AG08396 (cell line): ENCODE results near the gene AOC2.

Experiments used
- DNase-seq: peaks from one replicate; pipeline ENCODE4 v3.0.0; 2012; ENCODE audit warnings: low spot score, mixed read lengths

AOC2 gene

DNA sequence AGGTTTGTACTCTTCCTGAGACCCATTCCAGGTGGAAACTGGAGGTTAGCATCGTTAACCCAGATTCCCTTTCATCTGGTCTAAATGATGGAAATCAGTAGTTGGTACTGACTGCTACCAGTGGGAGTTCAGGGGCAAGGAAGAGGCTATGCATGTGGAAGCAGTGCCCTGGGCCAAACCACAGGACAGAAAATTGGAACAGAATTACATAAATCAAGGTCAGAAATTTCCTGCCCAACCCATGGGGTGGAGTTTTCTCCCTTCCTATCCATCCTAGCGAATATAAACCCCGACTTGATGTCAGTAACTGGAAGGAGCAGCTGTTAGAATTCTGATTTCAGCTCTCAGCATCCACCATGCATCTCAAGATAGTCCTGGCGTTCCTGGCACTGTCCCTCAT lies at the start of gene AOC2:
Gene AOC2 (plus strand): TSS at position 310 of the 400 bp plus-strand sequence. CDS start 47 bp downstream, at position 357.
- DNase-seq, result no peak

DNA sequence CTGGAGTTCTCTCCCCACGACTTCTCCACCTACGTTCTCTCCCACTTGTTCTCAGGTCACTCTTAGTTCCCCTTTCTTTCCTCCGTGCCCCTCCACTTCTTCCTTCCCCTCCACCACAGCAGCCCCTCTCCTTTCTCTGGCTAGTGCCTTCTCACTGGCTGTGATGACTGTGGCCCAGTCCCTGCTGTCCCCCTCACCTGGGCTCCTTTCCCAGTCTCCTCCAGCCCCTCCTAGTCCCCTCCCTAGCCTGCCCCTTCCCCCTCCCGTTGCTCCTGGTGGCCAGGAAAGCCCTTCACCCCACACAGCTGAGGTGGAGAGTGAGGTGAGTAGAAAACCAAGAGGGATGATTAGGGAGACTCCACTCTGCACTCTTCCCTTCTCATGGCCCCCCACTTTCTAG lies 49.3 kb upstream of the AOC2 start:
- no peak for DNase-seq

GRCh38 chr17:42795465-42795864 lies 48.9 kb upstream of the AOC2 start:
- DNase-seq, result no peak

DNA sequence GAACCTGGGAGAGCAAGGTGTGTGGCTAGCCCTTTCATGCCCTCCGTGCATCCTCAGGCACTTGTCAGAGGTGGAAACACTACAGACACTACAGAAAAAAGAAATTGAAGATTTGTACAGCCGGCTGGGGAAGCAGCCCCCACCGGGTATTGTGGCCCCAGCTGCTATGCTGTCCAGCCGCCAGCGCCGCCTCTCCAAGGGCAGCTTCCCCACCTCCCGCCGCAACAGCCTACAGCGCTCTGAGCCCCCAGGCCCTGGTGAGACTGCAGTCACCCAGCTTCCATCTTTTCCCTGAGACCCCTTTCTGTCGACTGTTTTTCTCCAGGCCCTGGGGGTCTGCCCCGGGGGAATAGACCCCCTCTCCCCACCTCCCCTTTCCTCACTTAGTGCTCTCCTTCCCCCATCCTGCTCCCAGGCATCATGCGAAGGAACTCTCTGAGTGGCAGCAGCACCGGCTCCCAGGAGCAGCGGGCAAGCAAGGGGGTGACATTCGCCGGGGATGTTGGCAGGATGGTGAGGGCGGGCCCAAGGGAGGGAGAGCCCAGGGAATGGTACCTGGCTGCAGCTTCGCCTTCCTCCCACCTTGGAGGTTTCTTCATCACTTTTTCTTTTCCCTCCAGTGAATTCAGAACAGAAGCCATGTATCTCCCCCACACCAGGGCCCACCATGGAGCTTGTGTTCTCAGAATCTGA lies 48.2 kb upstream of the AOC2 start:
- no peak for DNase-seq

DNA sequence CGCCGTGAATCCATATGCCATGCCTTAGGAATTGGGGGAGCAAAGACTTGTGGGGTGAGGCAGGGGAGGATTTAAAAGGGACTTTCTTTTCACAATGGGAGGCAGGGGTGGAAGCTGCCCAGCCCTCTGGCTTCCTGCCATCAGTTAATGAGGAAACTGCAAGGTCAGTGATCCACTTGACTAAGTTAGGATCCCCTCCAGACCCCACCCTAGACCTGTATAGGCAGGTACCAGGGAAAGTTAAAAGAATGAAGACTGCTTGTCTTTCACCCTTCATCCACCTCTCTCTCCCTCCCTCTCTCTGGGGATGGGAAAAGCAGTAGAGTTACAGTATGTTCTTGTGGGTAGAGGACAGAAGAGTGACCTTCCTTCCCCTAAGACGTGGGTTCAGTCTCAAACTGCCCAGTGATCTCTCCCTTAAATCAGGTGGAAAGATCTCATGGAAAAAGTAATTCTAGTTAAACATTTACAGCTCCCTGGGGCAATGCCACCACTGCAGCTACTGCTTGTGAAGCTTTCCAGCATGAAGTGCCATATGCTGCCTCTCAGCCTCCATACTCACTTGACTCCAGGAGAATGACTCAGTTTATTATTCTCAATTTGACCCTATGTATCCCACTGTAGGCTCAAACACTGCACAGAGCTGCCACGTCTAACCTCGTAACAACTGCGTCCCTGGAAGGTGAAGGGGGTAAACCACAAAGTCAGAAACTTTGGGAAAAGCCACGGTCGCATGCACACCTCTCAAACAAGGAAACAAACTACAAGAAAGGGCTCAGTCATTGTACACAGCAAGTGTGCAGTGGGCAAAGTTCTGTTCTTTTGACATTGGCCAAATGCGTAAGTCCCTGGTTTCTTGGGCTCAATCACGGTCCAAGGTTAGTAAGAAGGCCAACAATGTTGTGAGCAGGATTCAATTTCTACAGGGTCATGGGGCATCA lies 47.0 kb upstream of the AOC2 start:
- no peak for DNase-seq

- no peak for DNase-seq
Observed at GRCh38 chr17:42798011-42798382, 46.4 kb upstream of the AOC2 start.

DNA sequence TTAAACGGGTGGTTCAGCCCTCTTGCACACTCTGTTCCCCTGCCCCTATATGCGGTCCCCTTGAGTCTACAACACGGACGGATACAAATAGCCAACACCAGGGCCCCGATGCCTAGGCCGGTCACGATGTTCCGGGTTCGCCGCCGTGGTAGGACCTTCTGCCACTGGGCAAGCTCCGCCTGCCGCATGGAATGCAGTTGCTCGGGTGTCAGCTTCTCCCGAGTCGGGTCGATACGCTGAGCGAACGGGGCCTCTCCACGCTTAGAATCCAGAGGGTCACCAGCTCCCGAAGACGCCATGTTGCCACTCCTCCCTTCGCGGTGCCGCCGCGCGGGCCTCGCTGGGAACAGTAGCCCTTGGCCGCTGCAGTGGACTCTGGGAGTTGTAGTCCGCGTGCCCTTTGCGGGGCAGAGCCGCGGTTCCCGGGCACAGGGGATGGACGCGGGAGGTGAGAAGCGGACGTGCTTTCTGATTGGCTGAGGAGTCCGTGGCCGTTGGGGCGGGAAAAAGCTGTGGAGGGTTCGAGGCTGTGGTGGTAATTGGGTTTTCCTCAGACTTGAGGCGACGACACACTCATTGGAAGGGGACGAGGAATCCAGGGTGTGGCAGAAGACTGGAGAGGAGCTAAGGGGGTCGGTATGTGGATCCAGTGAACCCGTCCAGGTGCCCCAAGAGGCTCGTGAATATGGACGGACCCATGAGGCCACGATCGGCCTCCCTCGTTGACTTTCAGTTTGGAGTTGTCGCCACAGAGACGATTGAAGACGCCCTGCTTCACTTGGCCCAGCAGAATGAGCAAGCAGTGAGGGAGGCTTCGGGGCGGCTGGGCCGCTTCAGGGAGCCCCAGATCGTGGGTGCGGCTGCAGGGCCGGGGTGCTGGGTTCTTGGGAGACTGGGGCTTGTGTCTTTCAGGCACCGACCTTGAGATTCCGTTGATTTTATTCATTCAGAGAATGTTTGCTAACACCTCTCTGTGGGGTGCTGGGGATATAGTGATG lies 45.7 kb upstream of the AOC2 start, which contains the start of the genes CNTD1 and COA3:
Gene CNTD1 (plus strand): TSS at position 479 of the 998 bp plus-strand sequence. CDS start 207 bp downstream, at position 686.
Gene COA3 (minus strand): TSS at position 322 of the 998 bp plus-strand sequence. CDS start 23 bp downstream, at position 299.
- peak; percentile 93 for DNase-seq

DNA sequence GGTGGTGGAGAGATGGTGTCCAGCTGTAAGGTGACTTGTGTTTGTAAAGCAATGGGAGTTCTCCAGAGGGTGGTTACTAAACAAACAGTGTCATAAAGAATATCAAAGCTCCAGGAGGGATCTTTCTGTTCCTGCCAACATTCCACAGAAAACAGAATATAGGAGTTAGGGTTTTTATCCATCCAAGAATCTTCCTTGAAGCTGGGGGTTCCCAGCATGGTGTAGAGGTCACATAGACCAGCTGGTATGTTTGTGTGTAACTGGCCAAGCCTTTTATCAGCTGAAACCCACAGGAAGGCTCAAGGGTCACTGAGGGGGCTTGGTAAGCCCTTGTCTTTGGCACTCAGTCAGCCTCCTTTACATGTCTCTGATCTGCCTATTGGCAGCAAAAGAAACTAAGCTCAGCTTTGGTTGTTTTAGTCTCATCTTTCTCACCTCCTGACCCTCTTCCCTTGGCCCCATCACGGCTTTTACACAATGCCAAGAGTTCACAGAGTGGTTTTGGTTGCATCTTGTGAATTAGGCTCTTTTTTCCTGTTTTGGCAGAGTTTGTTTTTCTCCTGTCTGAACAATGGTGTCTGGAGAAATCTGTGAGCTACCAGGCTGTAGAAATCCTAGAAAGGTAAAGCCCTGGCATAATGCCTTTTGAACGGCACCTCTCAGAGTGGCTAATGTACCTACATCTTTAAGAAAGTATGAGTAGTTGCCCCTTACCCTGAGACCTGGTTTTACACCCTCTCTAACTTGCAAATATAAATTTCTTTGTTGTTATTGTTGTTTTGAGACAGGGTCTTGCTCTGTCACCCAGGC lies 41.1 kb upstream of the AOC2 start:
- no peak for DNase-seq

DNA sequence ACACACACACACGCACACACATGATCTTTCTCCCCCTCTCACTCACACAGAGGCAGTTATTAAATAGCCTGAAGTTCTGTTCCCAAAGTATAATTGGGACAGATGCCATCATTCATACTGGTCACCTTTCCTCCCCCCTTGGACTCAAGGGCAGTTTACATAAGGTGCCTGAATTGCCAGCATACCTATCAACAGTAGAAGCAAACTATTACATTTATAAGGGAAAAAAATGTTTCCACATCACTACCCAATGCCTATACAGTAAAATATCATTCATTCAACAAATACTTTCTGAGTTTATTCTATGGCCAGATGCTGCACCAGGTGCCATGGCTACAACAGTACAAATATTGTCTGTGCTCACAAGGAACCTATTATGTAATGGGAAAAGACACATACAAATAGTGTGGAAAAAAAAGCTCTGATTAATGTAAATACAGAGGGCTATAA lies 39.4 kb upstream of the AOC2 start:
- DNase-seq, result no peak

DNA sequence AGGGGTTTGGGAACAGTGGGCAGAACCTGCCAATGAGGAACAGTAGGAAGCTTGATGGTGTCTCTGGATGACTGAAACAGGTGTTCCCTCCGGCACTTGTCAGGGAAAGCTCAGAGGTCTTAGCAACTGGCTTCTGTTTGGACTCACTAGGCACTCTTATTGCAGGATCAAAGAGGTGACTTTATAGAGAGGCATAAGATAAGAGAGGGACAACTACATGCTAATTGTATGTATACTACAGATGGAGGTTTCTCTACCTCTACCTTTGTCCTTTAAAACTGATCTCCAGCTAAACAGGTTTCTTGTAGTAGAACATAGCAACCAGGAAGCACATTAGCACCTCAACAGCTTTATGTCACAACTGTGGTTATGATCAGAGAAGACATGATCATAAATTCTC lies 38.1 kb upstream of the AOC2 start:
- no peak for DNase-seq

GRCh38 chr17:42809250-42809649 lies 35.1 kb upstream of the AOC2 start:
- DNase-seq, result peak; percentile 84

DNA sequence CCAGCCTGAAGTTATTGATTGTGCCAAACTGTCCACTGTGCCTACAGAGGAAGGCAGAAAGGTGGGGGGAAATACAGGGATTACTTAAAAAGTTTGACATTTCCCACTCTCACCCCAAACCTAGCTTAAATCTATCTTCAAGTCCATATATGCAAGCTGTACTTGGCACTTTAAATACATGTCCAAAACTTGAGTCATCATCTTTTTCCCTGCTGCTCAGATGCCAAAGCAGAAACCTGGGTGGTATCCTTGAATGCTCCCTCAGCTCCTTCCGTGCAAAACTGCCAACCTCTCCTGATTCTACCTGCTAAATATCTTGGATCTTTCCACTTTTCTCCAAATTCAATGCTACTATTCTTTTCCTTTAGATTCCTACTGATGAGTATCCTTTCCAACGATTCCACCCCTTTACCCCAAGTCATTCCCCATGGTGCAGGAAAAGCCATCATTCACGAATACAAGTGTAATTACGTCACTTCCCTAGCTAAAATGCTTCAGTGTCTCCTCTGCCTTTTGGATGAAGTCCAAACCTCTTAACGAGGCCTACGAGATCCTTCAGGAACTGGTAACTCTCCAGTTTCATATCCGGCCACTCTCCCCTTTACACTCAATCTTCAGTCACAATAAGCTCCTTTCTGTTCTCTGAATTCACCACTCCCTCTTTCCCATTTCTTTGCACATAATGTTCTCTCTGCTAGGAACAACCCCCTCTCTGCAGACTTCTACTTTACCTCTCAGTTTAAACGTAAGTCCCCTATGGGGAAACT lies 29.6 kb upstream of the AOC2 start:
- peak; percentile 13 for DNase-seq

DNA sequence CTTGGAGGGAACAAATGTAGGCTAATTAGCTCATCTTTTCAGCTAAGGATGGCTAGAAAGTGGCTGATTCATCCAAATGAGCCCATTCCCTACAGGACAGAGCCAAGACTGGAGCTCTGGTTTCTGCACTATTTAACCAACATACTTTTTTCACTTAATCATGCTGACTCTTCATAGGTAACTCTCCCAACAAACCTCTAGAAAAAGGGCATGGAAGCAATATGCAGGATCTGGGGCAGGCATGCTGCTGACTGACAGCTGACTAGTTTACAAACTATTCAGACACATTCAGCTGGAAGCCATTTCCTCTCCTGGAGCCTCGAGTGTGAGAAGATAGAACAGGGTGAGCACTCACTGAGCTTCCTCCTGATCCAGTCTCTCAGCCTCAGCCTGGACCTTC lies 26.5 kb upstream of the AOC2 start:
- no peak for DNase-seq

GRCh38 chr17:42818379-42818778 lies 26.0 kb upstream of the AOC2 start:
- DNase-seq, result no peak

GRCh38 chr17:42819939-42820535 lies 24.3 kb upstream of the AOC2 start:
- DNase-seq, result peak; percentile 47

DNA sequence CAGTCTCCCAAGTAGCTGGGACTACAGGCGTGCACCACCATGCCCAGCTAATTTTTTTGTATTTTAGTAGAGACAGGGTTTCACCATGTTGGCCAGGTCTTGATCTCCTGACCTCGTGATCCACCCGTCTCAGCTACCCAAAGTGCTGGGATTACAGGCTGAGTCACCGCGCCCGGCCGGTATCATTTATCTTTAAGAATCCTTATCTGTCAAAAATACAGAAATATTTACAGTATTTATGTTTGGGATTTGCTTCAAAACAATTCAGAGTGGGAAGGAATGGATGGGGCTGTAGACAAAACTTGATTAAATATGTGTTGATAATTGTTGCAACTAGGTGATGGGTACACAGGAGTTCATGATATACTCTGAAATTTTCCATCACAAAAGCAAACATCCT lies 23.2 kb upstream of the AOC2 start:
- DNase-seq, result no peak

DNA sequence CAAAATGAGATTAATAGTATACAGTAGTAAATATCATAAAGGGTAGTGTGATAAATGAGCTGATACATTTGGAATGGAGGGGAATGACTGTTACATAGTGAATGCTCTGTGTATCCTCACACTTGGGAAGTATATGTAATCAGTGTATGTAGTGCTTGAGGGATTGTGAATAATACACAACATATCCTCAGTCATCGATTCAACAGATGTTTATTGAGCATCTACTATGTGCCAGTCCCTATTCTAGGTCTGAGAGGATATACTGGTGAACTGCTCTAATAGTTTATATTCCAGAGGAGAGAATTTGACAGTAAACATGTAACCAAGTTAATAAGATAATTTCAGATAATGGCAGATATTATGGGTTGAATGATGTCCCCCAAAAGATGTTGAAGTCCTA lies 16.9 kb upstream of the AOC2 start:
- DNase-seq, result no peak

DNA sequence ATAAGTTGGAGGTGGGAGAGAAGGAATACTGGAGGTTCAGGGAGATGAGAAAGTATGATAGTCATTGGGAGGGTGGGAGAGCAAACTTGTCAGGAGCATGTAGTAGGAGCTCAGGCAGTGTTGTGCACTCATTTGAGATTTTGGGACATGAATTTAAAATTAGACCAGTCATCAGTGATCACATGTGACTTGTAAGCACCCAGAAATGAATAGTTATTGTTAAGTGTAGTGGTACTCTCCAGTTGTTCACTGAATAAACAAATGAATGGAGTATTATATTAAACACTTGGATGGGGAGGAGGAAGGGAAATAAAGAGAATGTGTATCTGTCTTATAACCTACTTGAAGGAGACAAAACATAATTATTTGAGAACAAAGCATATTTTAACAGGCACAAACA lies 13.4 kb upstream of the AOC2 start:
- no peak for DNase-seq

DNA sequence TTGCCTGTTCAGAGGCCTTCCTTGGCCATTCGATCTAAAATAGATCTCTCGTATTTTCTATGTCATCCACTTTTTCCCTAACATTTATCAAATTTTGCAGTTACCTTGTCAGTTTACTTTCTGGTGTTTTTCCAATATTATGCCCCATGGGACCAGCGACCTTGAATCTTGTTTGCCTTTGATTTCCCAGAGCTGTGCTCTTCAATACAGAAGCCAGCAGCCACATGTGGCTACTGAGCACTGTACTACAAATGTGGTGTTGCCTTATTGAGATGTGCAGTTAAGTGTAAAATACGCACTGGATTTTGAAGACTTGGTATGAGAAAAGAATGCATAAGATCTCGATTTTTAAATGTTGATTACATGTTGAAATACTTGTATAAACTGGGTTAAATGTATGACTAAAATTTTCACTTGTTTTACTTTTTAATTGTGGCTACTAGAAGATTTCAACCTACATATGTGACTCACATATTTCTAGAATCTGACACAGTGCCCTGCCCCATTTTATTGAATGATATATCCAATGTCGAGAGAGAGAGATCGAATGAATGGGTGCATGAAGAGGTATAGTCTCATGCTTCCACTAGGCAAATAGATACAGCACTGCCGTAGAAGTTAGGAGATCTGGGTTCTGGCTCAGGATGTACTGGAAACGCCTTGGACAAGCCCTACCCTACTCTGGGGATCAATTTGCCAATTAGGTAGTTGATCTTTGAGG lies 12.0 kb upstream of the AOC2 start:
- DNase-seq, result no peak
